GM19043 (cell line): ENCODE measurements around the gene CPT1C.

Source experiments
- ATAC-seq: cut with Tn5 transposase; IDR thresholded peaks from one replicate; pipeline ENCODE4 v1.9.1; 2021; ENCODE audit warnings: low read depth; ENCODE audit not compliant: unreplicated experiment

The CPT1C gene

GRCh38 chr19:49690656-49691242 is at the start of gene CPT1C:
Gene CPT1C, plus strand, starts transcription at chr19:49691116. Its CDS starts 1,137 bp downstream, at chr19:49692253.
- ATAC-seq = no peak

GRCh38 chr19:49641688-49642491 is 49.0 kb upstream of the CPT1C start, which contains the start of gene SCAF1:
Gene SCAF1, plus strand, starts transcription at chr19:49642209. Its CDS starts 2,818 bp downstream, at chr19:49645027.
- peak; percentile 46 for ATAC-seq

- ATAC-seq = no peak
Observed at GRCh38 chr19:49642492-49643035, 48.4 kb upstream of the CPT1C start.

GRCh38 chr19:49643466-49643865 is 47.5 kb upstream of the CPT1C start:
- ATAC-seq = no peak

- ATAC-seq = no peak
Observed at GRCh38 chr19:49645592-49645991, 45.3 kb upstream of the CPT1C start.

GRCh38 chr19:49645995-49646394 is 44.9 kb upstream of the CPT1C start:
- ATAC-seq = no peak

- ATAC-seq = no peak
Observed at GRCh38 chr19:49646586-49646985, 44.3 kb upstream of the CPT1C start.

- ATAC-seq = no peak
Observed at GRCh38 chr19:49651029-49651819, 39.7 kb upstream of the CPT1C start.

GRCh38 chr19:49651820-49652550 is 38.9 kb upstream of the CPT1C start:
- no peak for ATAC-seq

GRCh38 chr19:49652551-49653465 is 38.1 kb upstream of the CPT1C start:
- no peak for ATAC-seq

GRCh38 chr19:49653466-49653806 is 37.5 kb upstream of the CPT1C start:
- ATAC-seq = no peak

GRCh38 chr19:49654581-49654980 is 36.3 kb upstream of the CPT1C start:
- ATAC-seq = no peak

- no peak for ATAC-seq
Observed at GRCh38 chr19:49655570-49656455, 35.1 kb upstream of the CPT1C start.

GRCh38 chr19:49656456-49657109 is 34.3 kb upstream of the CPT1C start:
- no peak for ATAC-seq

- ATAC-seq = no peak
Observed at GRCh38 chr19:49657493-49658138, 33.3 kb upstream of the CPT1C start.

GRCh38 chr19:49658139-49658517 is 32.8 kb upstream of the CPT1C start:
- ATAC-seq = no peak
